Measurements from ENCODE around the gene PIP4K2C.
"Not testable (repeated sequence)": the region's sequence is repeated elsewhere in the genome, so short reads cannot be mapped to it uniquely, and the experiment has no call there.

PIP4K2C gene

GRCh38 chr12:57631566-57632072 lies 40.6 kb downstream of the PIP4K2C start:
- DNase-seq (no peak), ATAC-seq (ENCODE audit: insufficient read depth, low read depth) (no peak)
- no peaks in the 10 kb centered on the region for H3K79me2 ChIP-seq (ENCODE audit: insufficient read depth, low read length)
- no peaks in the 10 kb centered on the region for H3K27me3 ChIP-seq (ENCODE audit: insufficient read depth, low read length, poor library complexity)
- H3K36me3 ChIP-seq (ENCODE audit: insufficient read depth, low read length), result no peaks in the 10 kb centered on the region
- H4K20me1 ChIP-seq (ENCODE audit: insufficient read depth, low read length), result no peaks in the 10 kb centered on the region
- H2AFZ ChIP-seq (ENCODE audit: low read depth, low read length), result no peak overlapping the region
- no peaks in the 10 kb centered on the region for H3K9me3 ChIP-seq (ENCODE audit: insufficient read depth, low read length, severe bottlenecking)
- H3K4me1 ChIP-seq (ENCODE audit: insufficient read depth, low read length), result no peaks in the 10 kb centered on the region
- no peak overlapping the region for H3K4me2 ChIP-seq (ENCODE audit: insufficient read depth, low read length)
- TF ChIP-seq, protein P1, sequence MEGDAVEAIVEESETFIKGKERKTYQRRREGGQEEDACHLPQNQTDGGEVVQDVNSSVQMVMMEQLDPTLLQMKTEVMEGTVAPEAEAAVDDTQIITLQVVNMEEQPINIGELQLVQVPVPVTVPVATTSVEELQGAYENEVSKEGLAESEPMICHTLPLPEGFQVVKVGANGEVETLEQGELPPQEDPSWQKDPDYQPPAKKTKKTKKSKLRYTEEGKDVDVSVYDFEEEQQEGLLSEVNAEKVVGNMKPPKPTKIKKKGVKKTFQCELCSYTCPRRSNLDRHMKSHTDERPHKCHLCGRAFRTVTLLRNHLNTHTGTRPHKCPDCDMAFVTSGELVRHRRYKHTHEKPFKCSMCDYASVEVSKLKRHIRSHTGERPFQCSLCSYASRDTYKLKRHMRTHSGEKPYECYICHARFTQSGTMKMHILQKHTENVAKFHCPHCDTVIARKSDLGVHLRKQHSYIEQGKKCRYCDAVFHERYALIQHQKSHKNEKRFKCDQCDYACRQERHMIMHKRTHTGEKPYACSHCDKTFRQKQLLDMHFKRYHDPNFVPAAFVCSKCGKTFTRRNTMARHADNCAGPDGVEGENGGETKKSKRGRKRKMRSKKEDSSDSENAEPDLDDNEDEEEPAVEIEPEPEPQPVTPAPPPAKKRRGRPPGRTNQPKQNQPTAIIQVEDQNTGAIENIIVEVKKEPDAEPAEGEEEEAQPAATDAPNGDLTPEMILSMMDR (IDR thresholded peaks at IDR 0.05; ENCODE audit: borderline replicate concordance, extremely low read depth, low read length, poor library complexity, severe bottlenecking), result no peak
- TF ChIP-seq EZH2 (IDR thresholded peaks at IDR 0.05; ENCODE audit: borderline replicate concordance, low read depth, low read length, severe bottlenecking), result no peak
- H3K4me3 ChIP-seq (ENCODE audit: low read depth in 1 of 2, low read length in 2 of 2), result no peak overlapping the region
- H3K27ac ChIP-seq (ENCODE audit: low read length), result no peak overlapping the region
- H3K9ac ChIP-seq (ENCODE audit: low read depth, low read length), result no peak overlapping the region

DNA sequence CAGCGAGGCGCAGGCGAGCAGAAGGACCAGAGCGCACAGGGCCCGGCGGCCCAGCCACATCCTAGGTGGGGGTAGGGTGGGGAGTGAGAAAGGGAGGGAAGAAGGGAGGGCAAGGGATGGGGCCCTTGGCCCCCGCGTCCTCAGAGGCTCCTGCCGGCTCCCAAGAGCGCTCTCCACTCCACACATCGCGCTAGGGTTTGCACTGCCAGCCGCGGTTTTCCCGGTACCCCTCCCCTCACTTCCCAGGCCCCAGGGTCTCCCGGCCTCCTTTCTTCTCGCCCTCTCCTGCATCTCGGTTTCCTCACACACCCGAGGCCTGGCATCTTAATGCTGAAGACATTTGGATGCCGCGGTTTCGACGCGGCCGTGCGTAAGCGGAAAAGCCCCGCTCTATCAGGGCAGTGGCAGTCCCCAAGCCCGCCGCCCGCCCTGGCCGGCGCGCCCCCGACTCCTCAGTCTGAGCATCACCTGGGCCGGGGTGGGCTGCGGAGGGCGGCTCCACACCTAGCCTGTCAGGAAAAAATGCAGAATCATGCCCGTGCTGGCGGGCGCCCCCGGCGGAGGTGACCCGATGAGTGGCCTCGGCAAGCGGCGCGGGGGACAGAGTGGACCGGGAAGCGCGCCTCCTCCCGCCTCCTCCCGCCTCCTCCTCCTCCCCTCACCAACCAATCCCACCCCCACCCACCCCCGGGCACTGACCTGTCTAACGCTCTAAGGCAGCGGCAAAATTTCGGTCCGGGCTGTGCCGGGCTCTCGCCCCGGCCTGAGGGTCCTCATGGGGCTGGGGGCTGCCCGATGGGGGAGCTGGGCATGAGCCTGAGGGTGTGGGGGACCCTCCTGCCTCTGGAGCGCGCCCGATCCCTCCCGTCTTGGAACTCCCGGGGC lies 41.3 kb downstream of the PIP4K2C start:
- no peaks in the 10 kb centered on the region for H3K9me3 ChIP-seq (ENCODE audit: insufficient read depth, low read length, severe bottlenecking)
- H3K27me3 ChIP-seq (ENCODE audit: insufficient read depth, low read length, poor library complexity), result no peaks in the 10 kb centered on the region
- no peak overlapping the region for H3K27ac ChIP-seq (ENCODE audit: low read length)
- H3K4me1 ChIP-seq (ENCODE audit: insufficient read depth, low read length), result no peaks in the 10 kb centered on the region
- H3K9ac ChIP-seq (ENCODE audit: low read depth, low read length), result no peak overlapping the region
- no peaks in the 10 kb centered on the region for H4K20me1 ChIP-seq (ENCODE audit: insufficient read depth, low read length)
- ATAC-seq (ENCODE audit: insufficient read depth, low read depth) (no peak), DNase-seq (no peak)
- TF ChIP-seq, protein P1 (IDR thresholded peaks at IDR 0.05; ENCODE audit: borderline replicate concordance, extremely low read depth, low read length, poor library complexity, severe bottlenecking), result no peak
- no peak for TF ChIP-seq EZH2 (IDR thresholded peaks at IDR 0.05; ENCODE audit: borderline replicate concordance, low read depth, low read length, severe bottlenecking)
- H3K79me2 ChIP-seq (ENCODE audit: insufficient read depth, low read length), result no peaks in the 10 kb centered on the region
- H3K4me3 ChIP-seq (ENCODE audit: low read depth in 1 of 2, low read length in 2 of 2), result no peak overlapping the region
- H2AFZ ChIP-seq (ENCODE audit: low read depth, low read length), result no peak overlapping the region
- H3K36me3 ChIP-seq (ENCODE audit: insufficient read depth, low read length), result no peaks in the 10 kb centered on the region
- H3K4me2 ChIP-seq (ENCODE audit: insufficient read depth, low read length), result no peak overlapping the region

- Histone ChIP-seq H3K27me3 (ENCODE audit: insufficient read depth, low read length, poor library complexity) (no peaks in the 10 kb centered on the region), H3K27ac (ENCODE audit: low read length) (no peak within 1 kb of the TSS), H3K4me2 (ENCODE audit: insufficient read depth, low read length) (no peak within 1 kb of the TSS), H3K4me3 (ENCODE audit: low read depth in 1 of 2, low read length in 2 of 2) (no peak within 1 kb of the TSS), H3K36me3 (ENCODE audit: insufficient read depth, low read length) (no peaks in the 10 kb centered on the region), H3K4me1 (ENCODE audit: insufficient read depth, low read length) (no peaks in the 10 kb centered on the region), H4K20me1 (ENCODE audit: insufficient read depth, low read length) (no peaks in the 10 kb centered on the region), H3K9me3 (ENCODE audit: insufficient read depth, low read length, severe bottlenecking) (no peaks in the 10 kb centered on the region), H3K79me2 (ENCODE audit: insufficient read depth, low read length) (no peaks in the 10 kb centered on the region), H3K9ac (ENCODE audit: low read depth, low read length) (no peak within 1 kb of the TSS), H2AFZ (ENCODE audit: low read depth, low read length) (no peak within 1 kb of the TSS)
- DNase-seq (peak; percentile 22), ATAC-seq (ENCODE audit: insufficient read depth, low read depth) (peak; percentile 50; the same call in 2 of the 3 replicates)
- TF ChIP-seq, protein P1 (IDR thresholded peaks at IDR 0.05; ENCODE audit: borderline replicate concordance, extremely low read depth, low read length, poor library complexity, severe bottlenecking), result peak; percentile 49
- TF ChIP-seq EZH2 (IDR thresholded peaks at IDR 0.05; ENCODE audit: borderline replicate concordance, low read depth, low read length, severe bottlenecking), result no peak
Measured at GRCh38 chr12:57632958-57633840, 42.2 kb downstream of the PIP4K2C start, which contains the start of gene B4GALNT1. TSS of gene B4GALNT1 (minus strand) at chr12:57633201. CDS start at chr12:57632132, 1,069 bp downstream.

- H3K36me3 ChIP-seq (ENCODE audit: insufficient read depth, low read length); H3K9me3 ChIP-seq (ENCODE audit: insufficient read depth, low read length, severe bottlenecking); H3K27ac ChIP-seq (ENCODE audit: low read length); DNase-seq; H3K4me2 ChIP-seq (ENCODE audit: insufficient read depth, low read length); H3K4me3 ChIP-seq (ENCODE audit: low read depth in 1 of 2, low read length in 2 of 2); H2AFZ ChIP-seq (ENCODE audit: low read depth, low read length); H3K4me1 ChIP-seq (ENCODE audit: insufficient read depth, low read length); H3K79me2 ChIP-seq (ENCODE audit: insufficient read depth, low read length); ATAC-seq (ENCODE audit: insufficient read depth, low read depth); H4K20me1 ChIP-seq (ENCODE audit: insufficient read depth, low read length); H3K9ac ChIP-seq (ENCODE audit: low read depth, low read length); H3K27me3 ChIP-seq (ENCODE audit: insufficient read depth, low read length, poor library complexity): not testable (repeated sequence)
Measured at GRCh38 chr12:57636731-57637130, 45.7 kb downstream of the PIP4K2C start.
